ENCODE results near the gene PDIK1L. TPM values are rescaled to one million over a fixed set of nuclear protein-coding genes. Genes with fewer than 3 reads are reported as not detected.
A peak's percentile ranks its signal among the peaks of the same experiment; 100 is the strongest.

The PDIK1L gene
- total RNA-seq, 1 donor from 2014 or later, result 22.8 TPM

GRCh38 chr1:26130695-26131094 is 19.1 kb downstream of the PDIK1L start:
- Mint-ChIP-seq H3K9me3 (no peaks in the 10 kb centered on the region), H3K36me3 (ENCODE audit: low read depth) (no peaks in the 10 kb centered on the region), H3K4me1 (peaks cover 4% of the 10 kb centered on the region), H3K27me3 (ENCODE audit: low read depth) (no peaks in the 10 kb centered on the region), H3K27ac (ENCODE audit: unreplicated experiment) (no peak overlapping the region), H3K4me3 (no peak overlapping the region)
- no peak for TF ChIP-seq CTCF (conservative IDR thresholded peaks at IDR 0.05)
- DNase-seq (ENCODE audit: low read depth, low spot score), result no peak

- no peak for DNase-seq (ENCODE audit: low read depth, low spot score)
- Mint-ChIP-seq H3K4me1 (peaks cover 4% of the 10 kb centered on the region), H3K27ac (ENCODE audit: unreplicated experiment) (no peak overlapping the region), H3K4me3 (no peak overlapping the region), H3K9me3 (no peaks in the 10 kb centered on the region), H3K36me3 (ENCODE audit: low read depth) (no peaks in the 10 kb centered on the region), H3K27me3 (ENCODE audit: low read depth) (no peaks in the 10 kb centered on the region)
- TF ChIP-seq CTCF (conservative IDR thresholded peaks at IDR 0.05), result no peak
Observed at GRCh38 chr1:26132128-26132833, 20.7 kb downstream of the PDIK1L start.

GRCh38 chr1:26132834-26133167 is 21.2 kb downstream of the PDIK1L start:
- Mint-ChIP-seq H3K27ac (ENCODE audit: unreplicated experiment) (no peak overlapping the region), H3K36me3 (ENCODE audit: low read depth) (no peaks in the 10 kb centered on the region), H3K4me1 (peaks cover 4% of the 10 kb centered on the region), H3K9me3 (no peaks in the 10 kb centered on the region), H3K4me3 (no peak overlapping the region), H3K27me3 (ENCODE audit: low read depth) (no peaks in the 10 kb centered on the region)
- DNase-seq (ENCODE audit: low read depth, low spot score), result no peak
- no peak for TF ChIP-seq CTCF (conservative IDR thresholded peaks at IDR 0.05)

- H3K4me3 Mint-ChIP-seq, result no peak overlapping the region
- H3K9me3 Mint-ChIP-seq, result no peaks in the 10 kb centered on the region
- H3K27ac Mint-ChIP-seq (ENCODE audit: unreplicated experiment), result no peak overlapping the region
- TF ChIP-seq CTCF (conservative IDR thresholded peaks at IDR 0.05), result no peak
- no peak for DNase-seq (ENCODE audit: low read depth, low spot score)
- H3K4me1 Mint-ChIP-seq, result no peaks in the 10 kb centered on the region
- H3K36me3 Mint-ChIP-seq (ENCODE audit: low read depth), result no peaks in the 10 kb centered on the region
- no peaks in the 10 kb centered on the region for H3K27me3 Mint-ChIP-seq (ENCODE audit: low read depth)
Observed at GRCh38 chr1:26134466-26134865, 22.8 kb downstream of the PDIK1L start.

- no peaks in the 10 kb centered on the region for H3K4me1 Mint-ChIP-seq
- TF ChIP-seq CTCF (conservative IDR thresholded peaks at IDR 0.05), result no peak
- DNase-seq (ENCODE audit: low read depth, low spot score), result no peak
- H3K27ac Mint-ChIP-seq (ENCODE audit: unreplicated experiment), result peak overlapping the region; percentile 63
- no peaks in the 10 kb centered on the region for H3K36me3 Mint-ChIP-seq (ENCODE audit: low read depth)
- no peaks in the 10 kb centered on the region for H3K9me3 Mint-ChIP-seq
- peaks cover 4% of the 10 kb centered on the region for H3K27me3 Mint-ChIP-seq (ENCODE audit: low read depth)
- H3K4me3 Mint-ChIP-seq, result no peak overlapping the region
Observed at GRCh38 chr1:26138974-26139558, 27.4 kb downstream of the PDIK1L start.

Data from neural crest cell (in vitro differentiated cells).